ENCODE results near the gene ACE2. TPM values are rescaled to one million over a fixed set of nuclear protein-coding genes. Genes with fewer than 3 reads are reported as not detected.

The ACE2 gene
- polyA plus RNA-seq, 1 donor from 2014 or later: 0.64 TPM

DNA sequence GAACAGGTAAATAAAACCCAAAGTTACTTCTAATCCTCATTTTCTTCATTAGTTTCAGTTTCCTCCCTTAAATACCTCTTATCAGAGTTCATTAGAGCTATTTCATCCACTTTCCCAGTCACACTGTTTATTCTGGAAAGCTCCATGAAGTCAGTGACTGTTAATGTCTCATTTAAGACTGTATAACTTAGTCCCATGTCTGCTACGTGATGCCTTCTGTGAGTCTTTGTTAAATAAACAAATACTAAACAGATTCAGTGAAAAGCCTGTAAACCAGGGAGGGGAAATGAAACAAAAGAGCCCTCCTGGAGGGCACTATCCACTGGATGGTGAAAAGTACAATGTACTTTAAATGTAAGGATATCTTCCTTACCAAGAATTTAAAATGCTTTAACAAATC, 24.7 kb downstream of the ACE2 start:
- TF ChIP-seq MXI1 (conservative IDR thresholded peaks at IDR 0.05; ENCODE audit: poor library complexity, severe bottlenecking) (no peak), POLR2AphosphoS5 (IDR thresholded peaks at IDR 0.05) (no peak), EP300 (conservative IDR thresholded peaks at IDR 0.05; ENCODE audit: poor library complexity, severe bottlenecking) (no peak), EZH2 (IDR thresholded peaks at IDR 0.05; ENCODE audit: borderline replicate concordance, insufficient read depth, low read length, poor library complexity, severe bottlenecking) (no peak), SMC3 (conservative IDR thresholded peaks at IDR 0.05; ENCODE audit: poor library complexity) (no peak), RAD21 (conservative IDR thresholded peaks at IDR 0.05) (no peak), REST (IDR thresholded peaks at IDR 0.05; ENCODE audit: borderline replicate concordance) (no peak), TAF1 (IDR thresholded peaks at IDR 0.05; ENCODE audit: low read depth) (no peak)
- TF ChIP-seq, protein P1, sequence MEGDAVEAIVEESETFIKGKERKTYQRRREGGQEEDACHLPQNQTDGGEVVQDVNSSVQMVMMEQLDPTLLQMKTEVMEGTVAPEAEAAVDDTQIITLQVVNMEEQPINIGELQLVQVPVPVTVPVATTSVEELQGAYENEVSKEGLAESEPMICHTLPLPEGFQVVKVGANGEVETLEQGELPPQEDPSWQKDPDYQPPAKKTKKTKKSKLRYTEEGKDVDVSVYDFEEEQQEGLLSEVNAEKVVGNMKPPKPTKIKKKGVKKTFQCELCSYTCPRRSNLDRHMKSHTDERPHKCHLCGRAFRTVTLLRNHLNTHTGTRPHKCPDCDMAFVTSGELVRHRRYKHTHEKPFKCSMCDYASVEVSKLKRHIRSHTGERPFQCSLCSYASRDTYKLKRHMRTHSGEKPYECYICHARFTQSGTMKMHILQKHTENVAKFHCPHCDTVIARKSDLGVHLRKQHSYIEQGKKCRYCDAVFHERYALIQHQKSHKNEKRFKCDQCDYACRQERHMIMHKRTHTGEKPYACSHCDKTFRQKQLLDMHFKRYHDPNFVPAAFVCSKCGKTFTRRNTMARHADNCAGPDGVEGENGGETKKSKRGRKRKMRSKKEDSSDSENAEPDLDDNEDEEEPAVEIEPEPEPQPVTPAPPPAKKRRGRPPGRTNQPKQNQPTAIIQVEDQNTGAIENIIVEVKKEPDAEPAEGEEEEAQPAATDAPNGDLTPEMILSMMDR (IDR thresholded peaks at IDR 0.05; ENCODE audit: poor library complexity, severe bottlenecking): no peak
- no peaks in the 10 kb centered on the region for H3K9me3 ChIP-seq (ENCODE audit: low read length)
- H3K27me3 ChIP-seq (ENCODE audit: insufficient read depth, low read depth, low read length): no peaks in the 10 kb centered on the region
- no peaks in the 10 kb centered on the region for H4K20me1 ChIP-seq (ENCODE audit: insufficient read depth)
- no peak overlapping the region for H3K4me2 ChIP-seq (ENCODE audit: low read length)
- no peaks in the 10 kb centered on the region for H3K9me2 ChIP-seq (ENCODE audit: insufficient read depth, low read length)
- H3K79me2 ChIP-seq (replicated peaks; ENCODE audit: insufficient read depth, low read length): no peaks in the 10 kb centered on the region
- no peak overlapping the region for H2AFZ ChIP-seq (ENCODE audit: low read depth, low read length)
- H3K36me3 ChIP-seq (ENCODE audit: insufficient read depth, low read length): no peaks in the 10 kb centered on the region
- no peaks in the 10 kb centered on the region for H3F3A ChIP-seq (ENCODE audit: insufficient read depth, low read length, poor library complexity, severe bottlenecking)
- no peak overlapping the region for H3K4me3 ChIP-seq (ENCODE audit: low read length)
- no peak overlapping the region for H3K9ac ChIP-seq (ENCODE audit: low read length)
- H3K27ac ChIP-seq (ENCODE audit: low read length): no peak overlapping the region

DNA sequence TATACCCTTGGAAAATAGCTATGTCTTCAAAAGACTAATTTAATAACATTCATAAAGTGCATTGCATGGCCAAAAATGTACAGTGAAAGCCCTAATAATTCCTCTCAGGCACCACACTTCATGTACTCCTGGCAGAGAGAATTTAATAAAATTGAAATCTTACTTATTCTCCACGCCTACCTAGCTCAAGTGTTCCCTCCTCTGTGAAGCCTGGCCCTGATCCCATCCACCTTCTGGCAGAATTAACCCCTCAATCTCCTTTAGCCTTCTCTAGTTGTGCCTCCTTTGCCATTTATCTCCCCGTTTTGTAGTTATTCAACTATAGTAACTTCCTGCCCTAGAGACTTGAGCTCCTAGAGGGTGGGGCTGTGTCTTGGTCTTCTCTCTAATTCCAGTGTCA, 26.7 kb downstream of the ACE2 start:
- Histone ChIP-seq H4K20me1 (ENCODE audit: insufficient read depth) (no peaks in the 10 kb centered on the region), H3K9me3 (ENCODE audit: low read length) (no peaks in the 10 kb centered on the region), H3K36me3 (ENCODE audit: insufficient read depth, low read length) (no peaks in the 10 kb centered on the region), H3K9me2 (ENCODE audit: insufficient read depth, low read length) (no peaks in the 10 kb centered on the region), H3K79me2 (replicated peaks; ENCODE audit: insufficient read depth, low read length) (no peaks in the 10 kb centered on the region), H3F3A (ENCODE audit: insufficient read depth, low read length, poor library complexity, severe bottlenecking) (no peaks in the 10 kb centered on the region), H3K4me3 (ENCODE audit: low read length) (no peak overlapping the region), H3K9ac (ENCODE audit: low read length) (no peak overlapping the region), H3K27me3 (ENCODE audit: insufficient read depth, low read depth, low read length) (no peaks in the 10 kb centered on the region), H3K4me2 (ENCODE audit: low read length) (no peak overlapping the region), H2AFZ (ENCODE audit: low read depth, low read length) (no peak overlapping the region), H3K27ac (ENCODE audit: low read length) (no peak overlapping the region)
- TF ChIP-seq MXI1 (conservative IDR thresholded peaks at IDR 0.05; ENCODE audit: poor library complexity, severe bottlenecking) (no peak), SMC3 (conservative IDR thresholded peaks at IDR 0.05; ENCODE audit: poor library complexity) (no peak), REST (IDR thresholded peaks at IDR 0.05; ENCODE audit: borderline replicate concordance) (no peak), RAD21 (conservative IDR thresholded peaks at IDR 0.05) (no peak), POLR2AphosphoS5 (IDR thresholded peaks at IDR 0.05) (no peak), EP300 (conservative IDR thresholded peaks at IDR 0.05; ENCODE audit: poor library complexity, severe bottlenecking) (no peak)

Measured in neural cell (in vitro differentiated cells).